Measurements from ENCODE around the gene S100A7A. TPM values are rescaled to one million over a fixed set of nuclear protein-coding genes. Genes with fewer than 3 reads are reported as not detected.

The S100A7A gene
- total and polyA plus RNA-seq, 2 donors (not counting 3 experiments of a cell fraction or from before 2014, with no cell fraction given) = not detected

DNA sequence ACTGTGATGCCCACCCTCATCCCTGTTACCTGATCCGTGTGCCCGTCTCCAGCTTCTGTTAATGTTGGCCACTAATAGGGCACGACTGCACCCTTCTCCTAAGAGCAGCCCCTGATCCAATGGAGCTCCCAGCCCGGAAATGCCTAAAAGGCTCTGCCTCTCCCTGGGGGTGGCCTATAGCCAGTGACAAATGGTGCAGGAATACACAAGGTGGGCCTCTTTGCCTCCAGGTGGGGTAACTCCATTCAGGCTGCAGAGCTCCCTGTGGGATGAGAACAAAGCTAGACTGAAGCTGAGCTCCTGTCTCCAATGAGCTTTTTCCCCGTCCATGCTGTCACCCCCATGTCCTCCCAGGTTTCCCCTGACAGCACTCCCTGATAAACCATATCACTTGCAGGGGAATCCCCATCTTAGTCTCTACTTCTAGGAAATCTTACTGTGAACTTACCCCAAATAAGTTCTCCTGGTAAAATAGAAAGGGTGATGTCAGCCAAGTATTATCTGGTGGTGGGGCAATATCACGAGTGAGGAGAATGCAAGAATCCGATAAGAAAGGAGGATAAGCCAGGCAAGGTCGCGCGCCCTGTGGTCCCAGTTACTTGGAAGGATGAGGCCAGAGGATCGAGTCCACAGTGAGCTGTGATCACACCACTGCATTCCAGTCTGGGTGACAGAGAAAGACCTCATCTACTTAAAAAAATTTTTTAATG lies 18.6 kb downstream of the S100A7A start:
- ChIA-PET CTCF (interaction anchor here (1.0 kb wide), 1 partner anchor 15 kb away, joined by 3 read pairs; no protein-coding TSS in a partner anchor), POLR2A (interaction anchor here (0.6 kb wide), 1 partner anchor 115 kb away, joined by 5 read pairs; no protein-coding TSS in a partner anchor)
- H3K79me2 ChIP-seq (ENCODE audit: control insufficient read depth, insufficient read depth, low read length) = no peaks in the 10 kb centered on the region
- H3K4me1 ChIP-seq (ENCODE audit: control insufficient read depth, extremely low read depth, insufficient read depth, low read length) = no peaks in the 10 kb centered on the region
- no peaks in the 10 kb centered on the region for H3K27me3 ChIP-seq (ENCODE audit: control insufficient read depth in 2 of 2, insufficient read depth in 2 of 2, low read length in 2 of 2)
- TF ChIP-seq POLR2A (IDR thresholded peaks at IDR 0.05; ENCODE audit: low read depth, low read length) = no peak
- no peak for TF ChIP-seq EZH2 (IDR thresholded peaks at IDR 0.05; ENCODE audit: borderline replicate concordance, low read depth, low read length, severe bottlenecking)
- TF ChIP-seq, protein P1, sequence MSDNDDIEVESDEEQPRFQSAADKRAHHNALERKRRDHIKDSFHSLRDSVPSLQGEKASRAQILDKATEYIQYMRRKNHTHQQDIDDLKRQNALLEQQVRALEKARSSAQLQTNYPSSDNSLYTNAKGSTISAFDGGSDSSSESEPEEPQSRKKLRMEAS (IDR thresholded peaks at IDR 0.05; ENCODE audit: insufficient read depth, insufficient read length) = no peak
- TF ChIP-seq GATA2 (IDR thresholded peaks at IDR 0.05; ENCODE audit: insufficient read depth, insufficient read length, low read depth, low read length) = no peak
- no peak for TF ChIP-seq POLR2AphosphoS5 (IDR thresholded peaks at IDR 0.05; ENCODE audit: insufficient read depth, low read depth, low read length)
- TF ChIP-seq MYC (IDR thresholded peaks at IDR 0.05; ENCODE audit: low read depth, low read length) = no peak
- TF ChIP-seq, protein P2, sequence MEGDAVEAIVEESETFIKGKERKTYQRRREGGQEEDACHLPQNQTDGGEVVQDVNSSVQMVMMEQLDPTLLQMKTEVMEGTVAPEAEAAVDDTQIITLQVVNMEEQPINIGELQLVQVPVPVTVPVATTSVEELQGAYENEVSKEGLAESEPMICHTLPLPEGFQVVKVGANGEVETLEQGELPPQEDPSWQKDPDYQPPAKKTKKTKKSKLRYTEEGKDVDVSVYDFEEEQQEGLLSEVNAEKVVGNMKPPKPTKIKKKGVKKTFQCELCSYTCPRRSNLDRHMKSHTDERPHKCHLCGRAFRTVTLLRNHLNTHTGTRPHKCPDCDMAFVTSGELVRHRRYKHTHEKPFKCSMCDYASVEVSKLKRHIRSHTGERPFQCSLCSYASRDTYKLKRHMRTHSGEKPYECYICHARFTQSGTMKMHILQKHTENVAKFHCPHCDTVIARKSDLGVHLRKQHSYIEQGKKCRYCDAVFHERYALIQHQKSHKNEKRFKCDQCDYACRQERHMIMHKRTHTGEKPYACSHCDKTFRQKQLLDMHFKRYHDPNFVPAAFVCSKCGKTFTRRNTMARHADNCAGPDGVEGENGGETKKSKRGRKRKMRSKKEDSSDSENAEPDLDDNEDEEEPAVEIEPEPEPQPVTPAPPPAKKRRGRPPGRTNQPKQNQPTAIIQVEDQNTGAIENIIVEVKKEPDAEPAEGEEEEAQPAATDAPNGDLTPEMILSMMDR (IDR thresholded peaks at IDR 0.05; ENCODE audit: extremely low read depth in 1 of 2, insufficient read depth in 1 of 2, low read depth in 1 of 2, low read length in 2 of 2) = no peak
- no peak for TF ChIP-seq FOS (IDR thresholded peaks at IDR 0.05; ENCODE audit: borderline replicate concordance, insufficient read depth, low read length)
- TF ChIP-seq JUN (IDR thresholded peaks at IDR 0.05; ENCODE audit: borderline replicate concordance, insufficient read depth, insufficient read length, low read depth) = no peak
- no peaks in the 10 kb centered on the region for H3K9me3 ChIP-seq (replicated peaks; ENCODE audit: control insufficient read depth, insufficient read depth, low read length)
- no peak overlapping the region for H2AFZ ChIP-seq (ENCODE audit: low read depth, low read length)
- no peaks in the 10 kb centered on the region for H3K36me3 ChIP-seq (ENCODE audit: control insufficient read depth in 2 of 2, extremely low read depth in 1 of 2, insufficient read depth in 2 of 2, low read length in 2 of 2)
- no peak overlapping the region for H3K4me3 ChIP-seq (replicated peaks in 1 of 3; ENCODE audit: insufficient read depth in 1 of 3, low read depth in 1 of 3, low read length in 3 of 3)
- FAIRE-seq (no peak), DNase-seq (ENCODE audit: low read depth, low spot score) (no peak)
- H3K27ac ChIP-seq (ENCODE audit: insufficient read depth, low read depth, low read length) = no peak overlapping the region
- H3K9me1 ChIP-seq (replicated peaks; ENCODE audit: control insufficient read depth, extremely low read depth, insufficient read depth, low read length) = no peaks in the 10 kb centered on the region
- no peaks in the 10 kb centered on the region for H4K20me1 ChIP-seq (replicated peaks; ENCODE audit: control insufficient read depth, extremely low read depth, insufficient read depth, low read length)
- dilution Hi-C loops (cut with MboI; ENCODE audit: extremely low pct_ligation_motif_present, low sequenced_read_pairs) = no loop called here
- no TSS peak for BruUV-seq (replicated peaks)
- intact Hi-C loops (cut with micrococcal nuclease) = no loop called here
- no peak overlapping the region for H3K9ac ChIP-seq (replicated peaks; ENCODE audit: extremely low read depth, insufficient read depth, low read length)
- H3K4me2 ChIP-seq (ENCODE audit: insufficient read depth, low read length) = no peak overlapping the region

Data from endothelial cell of umbilical vein (primary cell).